Panc1 (cell line): ENCODE data around the gene COL4A3. TPM values are rescaled to one million over a fixed set of nuclear protein-coding genes. Genes with fewer than 3 reads are reported as not detected.

Experiments used
- ATAC-seq: fragments of 200-7000 bp; cut with Tn5 transposase; 2 replicates; pipeline ENCODE4 v1.9.1; 2020; ENCODE audit warnings: mild to moderate bottlenecking, moderate library complexity
- BruUV-seq: library from RNA; stranded (reverse); fragments of 400-500 nt; replicated peaks from 2 replicates; lab custom pipeline; 2021; lab: Mats Ljungman, UMichigan
- CTCF ChIA-PET: fragments of 300-600 bp; sonication (Branson Sonifier 250); formaldehyde crosslinking; loops from one replicate; lab custom pipeline; 2022; ENCODE audit warnings: antibody characterized with exemption; lab: Charles Lee
- POLR2A ChIA-PET: fragments of 300-600 bp; sonication (Branson Sonifier 250); formaldehyde crosslinking; loops from one replicate; lab custom pipeline; 2022; ENCODE audit warnings: antibody characterized with exemption; lab: Charles Lee
- DNase-seq: peaks from one replicate; pipeline ENCODE4 v3.0.0-alpha.2; 2010; ENCODE audit warnings: low read depth, low spot score
- H3K27ac ChIP-seq: 2 replicates; pipeline ENCODE4 v1.5.1; 2011; ENCODE audit warnings: mild to moderate bottlenecking, low read length, inconsistent platforms
- H3K27me3 ChIP-seq: fragments of 200-500 bp; sonication (Bioruptor generic); 2 replicates; pipeline ENCODE4 v1.6.0; 2014; ENCODE audit warnings: low read length, inconsistent platforms; ENCODE audit not compliant: control insufficient read depth, insufficient read depth
- H3K36me3 ChIP-seq: fragments of 200-500 bp; sonication (Bioruptor generic); 2 replicates; pipeline ENCODE4 v1.5.1; 2014; ENCODE audit warnings: inconsistent platforms, mild to moderate bottlenecking, low read length, moderate library complexity; ENCODE audit not compliant: control insufficient read depth, insufficient read depth
- H3K4me1 ChIP-seq: 2 replicates; pipeline ENCODE4 v1.5.1; 2011; ENCODE audit warnings: inconsistent platforms, mild to moderate bottlenecking, low read length, moderate library complexity; ENCODE audit not compliant: control insufficient read depth, insufficient read depth
- H3K4me3 ChIP-seq, 2 experiments: 2 replicates each; pipeline ENCODE4 v1.5.1; 2011 to 2012; ENCODE audit warnings: low read depth in 2 of 2, low read length in 2 of 2, mild to moderate bottlenecking in 2 of 2, inconsistent platforms in 1 of 2, moderate library complexity in 1 of 2
- H3K9me3 ChIP-seq: fragments of 200-500 bp; sonication (Bioruptor generic); 2 replicates; pipeline ENCODE4 v1.5.1; 2014; ENCODE audit warnings: low read depth, mild to moderate bottlenecking, inconsistent platforms, low read length, moderate library complexity; ENCODE audit not compliant: control insufficient read depth, insufficient read depth
- CTCF ChIP-seq: fragments of 450-650 bp; IDR thresholded peaks from 2 replicates; pipeline ENCODE4 v1.5.1; 2017; ENCODE audit warnings: mild to moderate bottlenecking
- POLR2AphosphoS5 ChIP-seq: IDR thresholded peaks from 2 replicates; pipeline ENCODE4 v1.6.1; 2012; ENCODE audit warnings: mild to moderate bottlenecking, low read depth, low read length, moderate library complexity
- SIN3A ChIP-seq: IDR thresholded peaks from 2 replicates; pipeline ENCODE4 v1.6.1; 2012; ENCODE audit warnings: low read depth, mild to moderate bottlenecking, low read length, moderate library complexity, borderline replicate concordance; ENCODE audit not compliant: insufficient read depth
- TCF7L2 ChIP-seq: IDR thresholded peaks from 2 replicates; pipeline ENCODE4 v1.6.1; 2011; ENCODE audit warnings: mild to moderate bottlenecking, low read depth, low read length, inconsistent platforms
- in situ Hi-C: cut with HindIII; loops from 2 replicates; pipeline ENCODE4 v1.10.0; 2016; ENCODE audit warnings: low sequenced_read_pairs, low pct_unique_long_range_greater_than_20kb
- intact Hi-C: fragments of 100-400 bp; cut with micrococcal nuclease; formaldehyde crosslinking; loops from one replicate; pipeline ENCODE4 v1.10.0; 2022; ENCODE audit not compliant: unreplicated experiment
- total RNA-seq: library from RNA; stranded (reverse); gene quantifications from one replicate; pipeline ENCODE4 v1.2.1, GENCODE V29; 2021; ENCODE audit not compliant: unreplicated experiment
- TF ChIP-seq, protein P1 (sequence below), 2 experiments: IDR thresholded peaks; 2 replicates each; pipeline ENCODE4 v1.6.1; 2011 to 2012; ENCODE audit warnings: low read depth in 2 of 2, control low read depth in 1 of 2, low read length in 1 of 2, mild to moderate bottlenecking in 1 of 2, moderate library complexity in 1 of 2; ENCODE audit not compliant: insufficient read depth in 1 of 2

Gene COL4A3
- total RNA-seq, 1 experiment from 2014 or later, result 0.18 TPM

- no peak for TF ChIP-seq SIN3A
- H3K27me3 ChIP-seq, result no peaks in the 10 kb centered on the region; the same call in 1 of the 2 replicates
- BruUV-seq, result no TSS peak
- H3K36me3 ChIP-seq, result no peaks in the 10 kb centered on the region
- no peak for DNase-seq
- H3K9me3 ChIP-seq, result no peaks in the 10 kb centered on the region
- intact Hi-C loops (no loop called here), in situ Hi-C loops (no loop called here)
- no peak overlapping the region for H3K27ac ChIP-seq
- ChIA-PET CTCF (no interaction called here), POLR2A (no interaction called here)
- no peak overlapping the region for H3K4me3 ChIP-seq
- ATAC-seq, result no peak
- no peaks in the 10 kb centered on the region for H3K4me1 ChIP-seq
Measured at GRCh38 chr2:227252831-227253230, 88.4 kb downstream of the COL4A3 start.

DNA sequence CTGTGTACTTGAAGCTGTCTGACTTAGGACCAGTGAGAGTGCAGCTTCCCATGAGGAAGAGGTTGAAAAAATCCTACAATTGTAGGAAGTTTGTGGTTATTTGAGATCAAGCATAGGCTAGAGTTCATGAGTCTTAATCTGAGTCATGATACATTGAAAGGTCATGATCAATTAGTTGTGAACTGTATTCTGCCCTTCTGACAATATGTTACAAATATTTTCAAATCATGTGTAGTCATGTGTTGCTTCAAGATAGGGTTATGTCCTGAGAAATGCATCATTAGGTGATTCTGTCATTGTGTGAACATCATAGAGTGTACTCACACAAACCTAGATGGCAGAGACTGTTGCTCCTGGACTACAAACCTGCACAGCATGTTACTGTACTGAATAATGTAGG is 92.2 kb downstream of the COL4A3 start:
- Histone ChIP-seq H3K36me3 (no peaks in the 10 kb centered on the region), H3K4me3 (no peak overlapping the region), H3K4me1 (no peaks in the 10 kb centered on the region), H3K27me3 (no peaks in the 10 kb centered on the region; the same call in 1 of the 2 replicates), H3K27ac (no peak overlapping the region), H3K9me3 (no peaks in the 10 kb centered on the region)
- CTCF ChIA-PET, result no interaction called here
- POLR2A ChIA-PET, result no interaction called here
- intact Hi-C loops (no loop called here), in situ Hi-C loops (no loop called here)
- TF ChIP-seq CTCF (no peak), POLR2AphosphoS5 (no peak), TCF7L2 (no peak), SIN3A (no peak)
- TF ChIP-seq, protein P1, sequence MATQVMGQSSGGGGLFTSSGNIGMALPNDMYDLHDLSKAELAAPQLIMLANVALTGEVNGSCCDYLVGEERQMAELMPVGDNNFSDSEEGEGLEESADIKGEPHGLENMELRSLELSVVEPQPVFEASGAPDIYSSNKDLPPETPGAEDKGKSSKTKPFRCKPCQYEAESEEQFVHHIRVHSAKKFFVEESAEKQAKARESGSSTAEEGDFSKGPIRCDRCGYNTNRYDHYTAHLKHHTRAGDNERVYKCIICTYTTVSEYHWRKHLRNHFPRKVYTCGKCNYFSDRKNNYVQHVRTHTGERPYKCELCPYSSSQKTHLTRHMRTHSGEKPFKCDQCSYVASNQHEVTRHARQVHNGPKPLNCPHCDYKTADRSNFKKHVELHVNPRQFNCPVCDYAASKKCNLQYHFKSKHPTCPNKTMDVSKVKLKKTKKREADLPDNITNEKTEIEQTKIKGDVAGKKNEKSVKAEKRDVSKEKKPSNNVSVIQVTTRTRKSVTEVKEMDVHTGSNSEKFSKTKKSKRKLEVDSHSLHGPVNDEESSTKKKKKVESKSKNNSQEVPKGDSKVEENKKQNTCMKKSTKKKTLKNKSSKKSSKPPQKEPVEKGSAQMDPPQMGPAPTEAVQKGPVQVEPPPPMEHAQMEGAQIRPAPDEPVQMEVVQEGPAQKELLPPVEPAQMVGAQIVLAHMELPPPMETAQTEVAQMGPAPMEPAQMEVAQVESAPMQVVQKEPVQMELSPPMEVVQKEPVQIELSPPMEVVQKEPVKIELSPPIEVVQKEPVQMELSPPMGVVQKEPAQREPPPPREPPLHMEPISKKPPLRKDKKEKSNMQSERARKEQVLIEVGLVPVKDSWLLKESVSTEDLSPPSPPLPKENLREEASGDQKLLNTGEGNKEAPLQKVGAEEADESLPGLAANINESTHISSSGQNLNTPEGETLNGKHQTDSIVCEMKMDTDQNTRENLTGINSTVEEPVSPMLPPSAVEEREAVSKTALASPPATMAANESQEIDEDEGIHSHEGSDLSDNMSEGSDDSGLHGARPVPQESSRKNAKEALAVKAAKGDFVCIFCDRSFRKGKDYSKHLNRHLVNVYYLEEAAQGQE (IDR thresholded peaks at IDR 0.05; ENCODE audit: insufficient read depth in 1 of 2, low read depth in 2 of 2, low read length in 1 of 2), result no peak
- no TSS peak for BruUV-seq
- DNase-seq (no peak), ATAC-seq (no peak)

DNA sequence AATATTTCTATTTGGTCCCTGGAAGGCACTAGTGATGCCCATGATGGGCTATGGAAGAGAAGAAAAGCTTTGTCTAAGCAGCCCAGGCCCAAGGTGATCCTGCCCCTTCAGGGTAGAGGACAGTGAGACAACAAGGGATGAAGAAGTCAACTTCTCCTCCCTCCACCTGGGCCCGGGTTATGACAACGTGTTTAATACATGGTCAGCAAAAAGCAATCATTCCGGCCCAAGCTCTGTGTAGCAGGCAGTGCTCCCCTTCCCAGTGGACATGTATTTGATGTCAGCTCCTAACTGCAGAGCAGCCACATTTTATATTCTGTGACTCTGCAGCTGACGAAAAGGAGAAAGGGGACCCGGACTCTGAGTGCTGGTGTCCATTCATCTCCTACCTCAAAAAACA is 93.4 kb downstream of the COL4A3 start:
- intact Hi-C loops (no loop called here), in situ Hi-C loops (no loop called here)
- ATAC-seq (no peak), DNase-seq (no peak)
- H3K9me3 ChIP-seq, result no peaks in the 10 kb centered on the region
- ChIA-PET CTCF (no interaction called here), POLR2A (no interaction called here)
- TF ChIP-seq TCF7L2 (no peak), POLR2AphosphoS5 (no peak), CTCF (no peak), SIN3A (no peak)
- TF ChIP-seq, protein P1 (IDR thresholded peaks at IDR 0.05; ENCODE audit: insufficient read depth in 1 of 2, low read depth in 2 of 2, low read length in 1 of 2), result no peak
- H3K36me3 ChIP-seq, result no peaks in the 10 kb centered on the region
- no peaks in the 10 kb centered on the region; the same call in 1 of the 2 replicates for H3K27me3 ChIP-seq
- no TSS peak for BruUV-seq
- H3K4me1 ChIP-seq, result no peaks in the 10 kb centered on the region
- H3K27ac ChIP-seq, result no peak overlapping the region
- no peak overlapping the region for H3K4me3 ChIP-seq
